GM18499 (cell line): ENCODE results near the gene TTC22.
A peak's percentile ranks its signal among the peaks of the same experiment; 100 is the strongest.
"Not testable (repeated sequence)": the region's sequence is repeated elsewhere in the genome, so short reads cannot be mapped to it uniquely, and the experiment has no call there.

Experiments
- ATAC-seq: cut with Tn5 transposase; IDR thresholded peaks from one replicate; pipeline ENCODE4 v1.9.1; 2021; ENCODE audit warnings: moderate number of reproducible peaks; ENCODE audit not compliant: insufficient read depth, unreplicated experiment

TTC22 gene

GRCh38 chr1:54792686-54793282 lies 8.3 kb downstream of the TTC22 start:
- no peak for ATAC-seq

GRCh38 chr1:54791880-54792522 lies 9.1 kb downstream of the TTC22 start:
- ATAC-seq: no peak

GRCh38 chr1:54788459-54788858 lies 12.7 kb downstream of the TTC22 start:
- ATAC-seq: no peak

GRCh38 chr1:54787604-54788003 lies 13.5 kb downstream of the TTC22 start:
- ATAC-seq: no peak

- ATAC-seq: no peak
Observed at GRCh38 chr1:54786778-54787177, 14.3 kb downstream of the TTC22 start.

- ATAC-seq: no peak
Observed at GRCh38 chr1:54784066-54784465, 17.1 kb downstream of the TTC22 start.

- ATAC-seq: no peak
Observed at GRCh38 chr1:54782588-54782987, 18.5 kb downstream of the TTC22 start.

- ATAC-seq: no peak
Observed at GRCh38 chr1:54782156-54782555, 19.0 kb downstream of the TTC22 start.

GRCh38 chr1:54781023-54781723 lies 19.9 kb downstream of the TTC22 start:
- no peak for ATAC-seq

GRCh38 chr1:54777431-54777830 lies 23.7 kb downstream of the TTC22 start:
- no peak for ATAC-seq

GRCh38 chr1:54777011-54777410 lies 24.1 kb downstream of the TTC22 start:
- no peak for ATAC-seq

GRCh38 chr1:54775828-54776721 lies 25.0 kb downstream of the TTC22 start:
- not testable (repeated sequence) for ATAC-seq

GRCh38 chr1:54774820-54775498 lies 26.2 kb downstream of the TTC22 start:
- no peak for ATAC-seq

GRCh38 chr1:54772951-54773350 lies 28.2 kb downstream of the TTC22 start:
- ATAC-seq: no peak

- no peak for ATAC-seq
Observed at GRCh38 chr1:54768093-54768492, 33.0 kb downstream of the TTC22 start.

GRCh38 chr1:54767526-54767925 lies 33.6 kb downstream of the TTC22 start:
- no peak for ATAC-seq

- ATAC-seq: no peak
Observed at GRCh38 chr1:54766726-54767125, 34.4 kb downstream of the TTC22 start.

GRCh38 chr1:54764922-54765561 lies 36.1 kb downstream of the TTC22 start:
- peak; percentile 11 for ATAC-seq

GRCh38 chr1:54764133-54764921 lies 36.8 kb downstream of the TTC22 start, which contains the start of gene PARS2:
Gene PARS2 (minus strand): TSS chr1:54764523. CDS start chr1:54759161, 5,362 bp downstream.
- ATAC-seq: peak; percentile 89
